Neural crest cell (in vitro differentiated cells): ENCODE results near the gene KANK4. TPM values are rescaled to one million over a fixed set of nuclear protein-coding genes. Genes with fewer than 3 reads are reported as not detected.

ENCODE experiments used
- DNase-seq: peaks from one replicate; pipeline ENCODE4 v3.0.0; 2021; ENCODE audit warnings: low read depth, mixed read lengths, low spot score
- H3K27ac Mint-ChIP-seq: one replicate; pipeline ENCODE4 v1.8.0; 2021; ENCODE audit warnings: mild to moderate bottlenecking, mixed read lengths; ENCODE audit not compliant: unreplicated experiment
- H3K27me3 Mint-ChIP-seq: 2 replicates; pipeline ENCODE4 v1.8.0; 2021; ENCODE audit warnings: low read depth, mild to moderate bottlenecking, mixed read lengths
- H3K36me3 Mint-ChIP-seq: 2 replicates; pipeline ENCODE4 v1.8.0; 2021; ENCODE audit warnings: low read depth, mild to moderate bottlenecking, mixed read lengths
- H3K4me1 Mint-ChIP-seq: 2 replicates; pipeline ENCODE4 v1.8.0; 2021; ENCODE audit warnings: mixed read lengths
- H3K4me3 Mint-ChIP-seq: one replicate; pipeline ENCODE4 v1.8.0; 2021; ENCODE audit warnings: mild to moderate bottlenecking, mixed read lengths
- H3K9me3 Mint-ChIP-seq: 2 replicates; pipeline ENCODE4 v1.8.0; 2021; ENCODE audit warnings: mixed read lengths
- total RNA-seq: library from RNA; stranded (reverse); gene quantifications from 2 replicates; pipeline ENCODE4 v1.2.1, GENCODE V29; 2021
- TF ChIP-seq, protein P1 (sequence below): fragments of 200-600 bp; sonication (generic); conservative IDR thresholded peaks from 2 replicates; pipeline ENCODE4 v1.5.0; 2021; ENCODE audit warnings: antibody characterized with exemption, mild to moderate bottlenecking

KANK4 gene
- total RNA-seq, 1 donor from 2014 or later: 5.4 TPM

DNA sequence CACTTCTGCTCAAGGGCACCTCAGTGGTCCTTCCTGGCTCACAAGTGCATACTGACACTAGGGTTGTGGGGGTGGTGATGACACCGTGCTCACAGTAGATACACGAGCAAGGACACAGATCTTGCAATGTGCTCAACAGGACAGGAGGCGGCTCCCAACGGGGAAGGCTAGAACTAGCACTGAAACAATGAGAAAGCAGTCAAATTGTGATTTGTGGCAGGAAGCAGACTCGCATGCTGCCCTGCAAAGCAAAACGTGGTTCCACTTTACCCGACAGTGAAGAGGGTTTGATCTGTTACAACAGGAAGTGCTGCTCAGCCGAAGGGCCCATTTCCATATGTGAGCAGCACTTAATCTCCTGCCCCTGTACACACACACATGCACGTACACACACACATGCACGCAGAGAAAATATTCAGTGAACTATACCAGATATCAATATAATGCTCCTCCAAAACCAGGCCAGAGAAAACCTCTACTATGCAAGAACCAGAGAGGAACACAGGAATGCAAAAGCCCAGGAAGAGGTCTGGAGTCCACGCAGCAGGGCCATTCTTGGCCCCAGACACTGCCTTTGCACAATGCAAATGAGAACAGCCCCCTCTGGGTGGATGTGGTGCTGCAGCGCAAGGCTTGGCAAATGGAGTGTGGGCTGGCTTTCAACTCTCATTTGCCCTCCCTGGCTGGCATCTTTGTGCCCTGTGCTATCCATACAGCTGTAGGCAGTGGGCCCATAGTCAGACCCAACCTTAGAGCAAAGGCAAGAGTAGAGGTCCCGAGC lies 47.1 kb downstream of the KANK4 start:
- H3K4me1 Mint-ChIP-seq: peaks cover 16% of the 10 kb centered on the region
- no peak for DNase-seq
- H3K9me3 Mint-ChIP-seq: no peaks in the 10 kb centered on the region
- no peaks in the 10 kb centered on the region for H3K27me3 Mint-ChIP-seq
- H3K4me3 Mint-ChIP-seq: no peak overlapping the region
- H3K27ac Mint-ChIP-seq: peak overlapping the region; percentile 65
- H3K36me3 Mint-ChIP-seq: no peaks in the 10 kb centered on the region
- TF ChIP-seq, protein P1, sequence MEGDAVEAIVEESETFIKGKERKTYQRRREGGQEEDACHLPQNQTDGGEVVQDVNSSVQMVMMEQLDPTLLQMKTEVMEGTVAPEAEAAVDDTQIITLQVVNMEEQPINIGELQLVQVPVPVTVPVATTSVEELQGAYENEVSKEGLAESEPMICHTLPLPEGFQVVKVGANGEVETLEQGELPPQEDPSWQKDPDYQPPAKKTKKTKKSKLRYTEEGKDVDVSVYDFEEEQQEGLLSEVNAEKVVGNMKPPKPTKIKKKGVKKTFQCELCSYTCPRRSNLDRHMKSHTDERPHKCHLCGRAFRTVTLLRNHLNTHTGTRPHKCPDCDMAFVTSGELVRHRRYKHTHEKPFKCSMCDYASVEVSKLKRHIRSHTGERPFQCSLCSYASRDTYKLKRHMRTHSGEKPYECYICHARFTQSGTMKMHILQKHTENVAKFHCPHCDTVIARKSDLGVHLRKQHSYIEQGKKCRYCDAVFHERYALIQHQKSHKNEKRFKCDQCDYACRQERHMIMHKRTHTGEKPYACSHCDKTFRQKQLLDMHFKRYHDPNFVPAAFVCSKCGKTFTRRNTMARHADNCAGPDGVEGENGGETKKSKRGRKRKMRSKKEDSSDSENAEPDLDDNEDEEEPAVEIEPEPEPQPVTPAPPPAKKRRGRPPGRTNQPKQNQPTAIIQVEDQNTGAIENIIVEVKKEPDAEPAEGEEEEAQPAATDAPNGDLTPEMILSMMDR: peak; percentile 37

DNA sequence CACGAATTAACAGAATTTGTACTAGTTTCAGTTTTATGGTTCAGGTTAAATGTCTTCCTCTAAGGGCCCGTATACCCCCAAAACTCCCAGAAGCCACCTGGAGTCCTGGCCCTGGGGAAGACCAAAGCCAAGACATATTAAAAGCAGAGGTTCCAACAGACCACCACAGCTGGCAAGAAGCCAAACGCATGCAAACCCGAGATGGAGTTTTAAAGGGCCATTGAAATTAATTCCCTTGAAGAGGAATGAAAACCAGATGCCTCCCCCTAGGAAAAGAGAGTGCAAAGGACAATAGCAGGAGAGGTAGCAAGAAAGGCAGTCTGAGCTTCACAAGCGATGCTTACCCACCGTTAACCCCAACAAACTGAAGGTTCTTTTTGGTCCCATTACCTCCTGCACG lies 48.1 kb downstream of the KANK4 start:
- Mint-ChIP-seq H3K27ac (peak overlapping the region; percentile 30), H3K27me3 (no peaks in the 10 kb centered on the region), H3K36me3 (peaks cover 3% of the 10 kb centered on the region), H3K4me3 (no peak overlapping the region), H3K4me1 (peaks cover 21% of the 10 kb centered on the region), H3K9me3 (no peaks in the 10 kb centered on the region)
- DNase-seq: no peak
- TF ChIP-seq, protein P1: no peak

DNA sequence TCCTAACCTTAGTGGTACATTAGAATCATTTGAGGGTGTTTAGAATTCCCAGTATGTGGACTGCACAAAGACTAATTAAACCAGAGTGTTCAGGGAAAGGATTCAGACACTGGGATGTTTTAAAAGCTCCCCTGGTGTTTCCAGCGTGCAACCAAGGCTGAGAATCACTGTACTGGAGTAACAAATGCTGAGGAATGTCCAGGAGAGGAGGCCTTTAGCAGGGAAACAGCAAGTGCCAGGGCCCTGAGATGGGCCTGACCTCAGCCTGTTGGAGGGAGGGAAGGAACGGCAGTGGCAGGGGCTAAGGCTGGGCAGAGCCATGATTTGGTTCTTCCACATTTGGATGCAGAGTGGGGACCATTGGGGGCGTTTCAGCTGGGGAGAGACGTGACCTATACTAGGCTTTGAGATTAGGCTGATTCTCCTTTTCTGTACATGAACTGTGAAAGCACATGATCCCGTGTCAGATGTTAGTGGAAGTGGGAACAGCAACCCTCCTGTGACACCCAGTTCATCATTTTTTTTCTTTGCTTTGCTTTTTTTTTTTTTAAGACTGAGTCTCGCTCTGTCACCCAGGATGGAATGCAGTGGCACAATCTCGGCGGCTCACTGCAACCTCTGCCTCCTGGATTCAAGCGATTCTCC lies 49.3 kb downstream of the KANK4 start:
- no peak overlapping the region for H3K27ac Mint-ChIP-seq
- peaks cover 21% of the 10 kb centered on the region for H3K4me1 Mint-ChIP-seq
- H3K4me3 Mint-ChIP-seq: no peak overlapping the region
- no peaks in the 10 kb centered on the region for H3K27me3 Mint-ChIP-seq
- TF ChIP-seq, protein P1: no peak
- no peaks in the 10 kb centered on the region for H3K9me3 Mint-ChIP-seq
- no peak for DNase-seq
- peaks cover 3% of the 10 kb centered on the region for H3K36me3 Mint-ChIP-seq

DNA sequence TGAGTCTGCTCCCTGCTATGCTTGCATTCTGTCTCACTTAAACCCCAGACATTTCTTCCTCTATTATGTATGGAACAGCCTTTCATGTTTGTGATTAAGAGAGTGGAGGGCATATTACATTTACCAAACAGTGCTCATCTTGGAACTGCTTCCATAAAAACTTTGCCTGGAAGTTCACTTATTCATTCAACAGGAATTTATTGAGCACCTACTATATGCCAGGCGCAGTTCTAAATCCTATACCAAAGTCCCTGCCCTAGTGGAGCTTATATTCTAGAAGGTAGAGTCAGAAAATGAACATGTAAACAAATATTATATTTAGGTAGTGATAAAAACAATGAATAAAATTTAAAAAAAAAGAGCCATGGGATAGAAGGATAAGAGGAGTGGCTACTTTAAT lies 49.8 kb downstream of the KANK4 start:
- peaks cover 21% of the 10 kb centered on the region for H3K4me1 Mint-ChIP-seq
- no peaks in the 10 kb centered on the region for H3K9me3 Mint-ChIP-seq
- TF ChIP-seq, protein P1: no peak
- no peak for DNase-seq
- no peaks in the 10 kb centered on the region for H3K27me3 Mint-ChIP-seq
- H3K36me3 Mint-ChIP-seq: peaks cover 3% of the 10 kb centered on the region
- H3K4me3 Mint-ChIP-seq: no peak overlapping the region
- H3K27ac Mint-ChIP-seq: no peak overlapping the region

DNA sequence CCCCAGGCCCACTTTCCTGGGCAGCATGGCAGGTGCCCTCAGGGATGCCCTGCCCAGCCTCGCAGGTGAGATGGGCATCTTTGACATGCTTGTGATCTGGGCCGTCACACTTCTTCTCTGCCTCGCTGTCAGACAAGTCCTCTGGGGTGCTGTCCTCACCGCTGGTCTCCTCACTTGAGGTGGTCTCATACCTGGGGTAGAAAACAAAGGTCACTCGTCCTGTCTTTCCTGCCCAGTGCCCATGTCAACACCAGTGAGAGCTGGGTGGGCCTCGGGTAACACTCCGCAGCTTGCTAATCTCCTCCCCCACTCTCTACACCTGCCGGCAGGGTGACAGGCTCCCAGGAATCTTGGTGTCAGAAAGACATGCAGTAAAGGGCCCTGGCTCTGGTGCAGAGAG lies 50.9 kb downstream of the KANK4 start:
- Mint-ChIP-seq H3K4me3 (no peak overlapping the region), H3K27ac (no peak overlapping the region), H3K4me1 (peaks cover 21% of the 10 kb centered on the region), H3K36me3 (peaks cover 3% of the 10 kb centered on the region), H3K27me3 (no peaks in the 10 kb centered on the region), H3K9me3 (no peaks in the 10 kb centered on the region)
- TF ChIP-seq, protein P1: no peak
- DNase-seq: no peak
